A549 (cell line): ENCODE results near the gene SSC4D. TPM values are rescaled to one million over a fixed set of nuclear protein-coding genes. Genes with fewer than 3 reads are reported as not detected.

Source experiments
- ATAC-seq, 2 experiments: fragments of 200-7000 bp in 1 of 2; fragments of >200 bp in 1 of 2; cut with Nextera tagmentation in 1 of 2; cut with Tn5 transposase in 1 of 2; 3 replicates each; pipeline versions ENCODE4 v1.8.0 to v1.9.1; 2018 to 2020; ENCODE audit warnings: mild to moderate bottlenecking in 1 of 2, moderate library complexity in 1 of 2
- CTCF ChIA-PET: fragments of 300-600 bp; sonication (Branson Sonifier 250); formaldehyde crosslinking; extraction: SDS; loops from one replicate; lab custom pipeline; 2021; ENCODE audit warnings: antibody characterized with exemption, inconsistent platforms; lab: Yijun Ruan, JAX
- POLR2A ChIA-PET: fragments of 350-600 bp; formaldehyde crosslinking; extraction: SDS; loops from one replicate; lab custom pipeline; 2021; ENCODE audit warnings: antibody characterized with exemption, inconsistent platforms; lab: Yijun Ruan, JAX
- DNase-seq, 2 experiments: peaks; one replicate each; pipeline versions ENCODE4 v3.0.0 to v3.0.0-alpha.2; 2011 to 2016; ENCODE audit warnings: low read depth in 1 of 2, low spot score in 1 of 2
- FAIRE-seq: peaks from 2 replicates; lab custom pipeline; 2011; peaks lifted over from hg19 to GRCh38; lab: Jason Lieb, UNC
- H3K27ac ChIP-seq, 2 experiments: fragments of >200 bp; sonication (Bioruptor Twin); formaldehyde crosslinking; 3 replicates each; pipeline ENCODE4 v1.5.1; 2016 to 2017
- H3K4me1 ChIP-seq: fragments of >200 bp; sonication (Bioruptor Twin); formaldehyde crosslinking; 3 replicates; pipeline ENCODE4 v1.6.1; 2016
- H3K4me2 ChIP-seq: fragments of >200 bp; sonication (Bioruptor Twin); formaldehyde crosslinking; 3 replicates; pipeline ENCODE4 v1.6.1; 2016
- H3K4me3 ChIP-seq: fragments of >200 bp; sonication (Bioruptor Twin); formaldehyde crosslinking; 3 replicates; pipeline ENCODE4 v1.5.1; 2016
- H3K9me3 ChIP-seq: fragments of >200 bp; sonication (Bioruptor Twin); formaldehyde crosslinking; 3 replicates; pipeline ENCODE4 v1.6.1; 2016
- ATOH8 ChIP-seq: fragments of 250-450 bp; sonication (Bioruptor Pico); IDR thresholded peaks from 2 replicates; pipeline ENCODE4 v1.5.0; 2020; ENCODE audit warnings: low read depth, mild to moderate bottlenecking, moderate library complexity
- BCL3 ChIP-seq: fragments of >200 bp; sonication (Bioruptor Twin); formaldehyde crosslinking; IDR thresholded peaks from 3 replicates; pipeline ENCODE4 v1.6.1; 2016
- CBX8 ChIP-seq: fragments of 200-600 bp; sonication (generic); IDR thresholded peaks from 2 replicates; pipeline ENCODE4 v1.6.1; 2016
- CHD2 ChIP-seq: fragments of 150-350 bp; IDR thresholded peaks from 2 replicates; pipeline ENCODE4 v1.6.1; 2014; ENCODE audit warnings: low read length; ENCODE audit not compliant: partially characterized antibody
- CHD4 ChIP-seq: fragments of 200-600 bp; sonication (generic); IDR thresholded peaks from 2 replicates; pipeline ENCODE4 v1.6.1; 2016; ENCODE audit warnings: antibody characterized with exemption, mild to moderate bottlenecking, borderline replicate concordance
- CTCF ChIP-seq: fragments of >200 bp; sonication (Bioruptor Twin); formaldehyde crosslinking; IDR thresholded peaks from 3 replicates; pipeline ENCODE4 v1.5.1; 2016
- EHF ChIP-seq: fragments of 250-450 bp; sonication (Bioruptor Pico); IDR thresholded peaks from 2 replicates; pipeline ENCODE4 v1.5.0; 2020; ENCODE audit warnings: mild to moderate bottlenecking
- EP300 ChIP-seq, 2 experiments: fragments of >200 bp; sonication (Bioruptor Twin); formaldehyde crosslinking; IDR thresholded peaks; 2 replicates in 1 of 2; 3 replicates in 1 of 2; pipeline ENCODE4 v1.6.1; 2016 to 2017
- FOSB ChIP-seq: fragments of 250-450 bp; sonication (Bioruptor Pico); IDR thresholded peaks from 2 replicates; pipeline ENCODE4 v1.5.0; 2020; ENCODE audit warnings: mild to moderate bottlenecking, moderate library complexity
- FOXS1 ChIP-seq: fragments of 250-450 bp; sonication (Bioruptor Pico); IDR thresholded peaks from 2 replicates; pipeline ENCODE4 v1.5.0; 2020; ENCODE audit warnings: mild to moderate bottlenecking, moderate library complexity
- HOXB13 ChIP-seq: fragments of 250-450 bp; sonication (Bioruptor Pico); IDR thresholded peaks from 2 replicates; pipeline ENCODE4 v1.5.0; 2020; ENCODE audit warnings: low read depth, mild to moderate bottlenecking, moderate library complexity
- JUN ChIP-seq, 2 experiments: fragments of >200 bp; sonication (Bioruptor Twin); formaldehyde crosslinking; IDR thresholded peaks; 2 replicates in 1 of 2; 3 replicates in 1 of 2; pipeline ENCODE4 v1.6.1; 2016 to 2017
- MAZ ChIP-seq: fragments of 150-350 bp; IDR thresholded peaks from 2 replicates; pipeline ENCODE4 v1.6.1; 2014; ENCODE audit warnings: antibody characterized with exemption, low read depth, low read length, borderline replicate concordance
- NPAS2 ChIP-seq: fragments of 250-450 bp; sonication (Bioruptor Pico); IDR thresholded peaks from 2 replicates; pipeline ENCODE4 v1.8.0; 2022; ENCODE audit warnings: mild to moderate bottlenecking, moderate library complexity, borderline replicate concordance
- NR3C1 ChIP-seq: fragments of >200 bp; sonication (Bioruptor Twin); formaldehyde crosslinking; IDR thresholded peaks from 3 replicates; pipeline ENCODE4 v1.6.1; 2017
- POLR2AphosphoS2 ChIP-seq: conservative IDR thresholded peaks from 2 replicates; pipeline ENCODE4 v1.6.1; 2012; ENCODE audit warnings: low read length, improper control_type of control experiment, inconsistent platforms
- RARB ChIP-seq: fragments of 250-450 bp; sonication (Bioruptor Pico); IDR thresholded peaks from 2 replicates; pipeline ENCODE4 v1.8.0; 2021; ENCODE audit warnings: mild to moderate bottlenecking, moderate library complexity
- REST ChIP-seq: fragments of 200-600 bp; sonication (generic); IDR thresholded peaks from 2 replicates; pipeline ENCODE4 v1.6.1; 2016; ENCODE audit warnings: antibody characterized with exemption, mild to moderate bottlenecking, moderate library complexity
- RFX5 ChIP-seq: fragments of 450-650 bp; IDR thresholded peaks from 2 replicates; pipeline ENCODE4 v1.7.1; 2014; ENCODE audit warnings: antibody characterized with exemption, mild to moderate bottlenecking, moderate library complexity
- TP53 ChIP-seq: fragments of 250-450 bp; sonication (Bioruptor Pico); IDR thresholded peaks from 2 replicates; pipeline ENCODE4 v1.5.0; 2021; ENCODE audit warnings: mild to moderate bottlenecking, moderate library complexity
- WGBS: methylation state at CpG from one replicate; pipeline ENCODE4 v1.1.6; 2017; ENCODE audit errors: missing lambda C conversion rate; 5-methylcytosine and 5-hydroxymethylcytosine counted together
- polyA plus RNA-seq, 4 experiments: library from polyadenylated mRNA; depleted of rRNA in 3 of 4; stranded (reverse); fragments of >200 nt; fragmentation: RNase III in 1 of 4; extraction: RNeasy Plus Mini Kit Qiagen cat#74134 plus additional on column Dnase treatment in 1 of 4; gene quantifications; 2 replicates in 3 of 4; 3 replicates in 1 of 4; pipeline ENCODE4 v1.2.3, GENCODE V29; 2011 to 2017

Gene SSC4D
- polyA plus RNA-seq, 2 of the 4 experiments (the other 2 are of a cell fraction) = 0.45 to 0.79 TPM

- TF ChIP-seq NR3C1 = no peak
- TF ChIP-seq FOXS1 = no peak
- TF ChIP-seq MAZ = no peak
These were observed 20.7 kb upstream of the SSC4D start (continued) for GRCh38 chr7:76430211-76430610.

- ATAC-seq (no peak), DNase-seq (no peak)
- no peak overlapping the region for H3K4me3 ChIP-seq
- H3K9me3 ChIP-seq = no peaks in the 10 kb centered on the region
- H3K4me1 ChIP-seq = peaks cover 6% of the 10 kb centered on the region
- H3K4me2 ChIP-seq = no peak overlapping the region
- TF ChIP-seq REST = no peak
- no peak for TF ChIP-seq ATOH8 (CRISPR knock-in tag)
- TF ChIP-seq BCL3 = no peak
- TF ChIP-seq JUN (IDR thresholded peaks at IDR 0.05) = no peak
- no peak for TF ChIP-seq NPAS2 (CRISPR knock-in tag)
- TF ChIP-seq RARB (CRISPR knock-in tag) = no peak
- TF ChIP-seq POLR2AphosphoS2 = no peak
- TF ChIP-seq, all 56 proteins: peak for 0
- no peak for FAIRE-seq
- 94% methylated on average over 17 of the region's 18 CpGs for WGBS
- no peak overlapping the region for H3K27ac ChIP-seq
- POLR2A ChIA-PET = interaction anchor here (0.5 kb wide), 1 partner anchor 70 kb away, joined by 3 read pairs; the partner anchor contains the start of gene YWHAG
- CTCF ChIA-PET = no interaction called here
These were observed 19.6 kb upstream of the SSC4D start for GRCh38 chr7:76428868-76429805.

GRCh38 chr7:76428149-76428823 lies 18.8 kb upstream of the SSC4D start:
- Histone ChIP-seq H3K4me3 (no peak overlapping the region), H3K4me2 (no peak overlapping the region), H3K4me1 (peaks cover 15% of the 10 kb centered on the region), H3K27ac (no peak overlapping the region), H3K9me3 (no peaks in the 10 kb centered on the region)
- POLR2A ChIA-PET = no interaction called here
- 92% methylated on average over 13 of the region's 13 CpGs for WGBS
- ATAC-seq (no peak), DNase-seq (no peak), FAIRE-seq (no peak)
- no peak for TF ChIP-seq REST
- TF ChIP-seq EP300 (IDR thresholded peaks at IDR 0.05) = no peak
- TF ChIP-seq HOXB13 (CRISPR knock-in tag) = no peak
- no peak for TF ChIP-seq CTCF
- no peak for TF ChIP-seq RFX5
- TF ChIP-seq JUN (IDR thresholded peaks at IDR 0.05) = no peak
- no peak for TF ChIP-seq FOSB
- no peak for TF ChIP-seq CHD2
- TF ChIP-seq TP53 (CRISPR knock-in tag) = no peak
- no peak for TF ChIP-seq EHF (CRISPR knock-in tag)
- no peak for TF ChIP-seq CBX8
- no peak for TF ChIP-seq CHD4
- CTCF ChIA-PET = interaction anchor here (0.6 to 1.1 kb wide), 2 partner anchors 12 to 68 kb away, joined by 3 read pairs; no protein-coding TSS in a partner anchor
